GM12873 (cell line): ENCODE results near the gene GNA12.

Experiments used
- TF ChIP-seq, protein P1 (sequence below): IDR thresholded peaks from 2 replicates; pipeline ENCODE4 v1.5.1; 2012; ENCODE audit warnings: low read depth, mild to moderate bottlenecking, moderate library complexity, low read length, control low read depth; ENCODE audit not compliant: insufficient read depth; ENCODE audit errors: missing control alignments

Gene GNA12

GRCh38 chr7:2791390-2791789 is 52.7 kb downstream of the GNA12 start:
- TF ChIP-seq, protein P1, sequence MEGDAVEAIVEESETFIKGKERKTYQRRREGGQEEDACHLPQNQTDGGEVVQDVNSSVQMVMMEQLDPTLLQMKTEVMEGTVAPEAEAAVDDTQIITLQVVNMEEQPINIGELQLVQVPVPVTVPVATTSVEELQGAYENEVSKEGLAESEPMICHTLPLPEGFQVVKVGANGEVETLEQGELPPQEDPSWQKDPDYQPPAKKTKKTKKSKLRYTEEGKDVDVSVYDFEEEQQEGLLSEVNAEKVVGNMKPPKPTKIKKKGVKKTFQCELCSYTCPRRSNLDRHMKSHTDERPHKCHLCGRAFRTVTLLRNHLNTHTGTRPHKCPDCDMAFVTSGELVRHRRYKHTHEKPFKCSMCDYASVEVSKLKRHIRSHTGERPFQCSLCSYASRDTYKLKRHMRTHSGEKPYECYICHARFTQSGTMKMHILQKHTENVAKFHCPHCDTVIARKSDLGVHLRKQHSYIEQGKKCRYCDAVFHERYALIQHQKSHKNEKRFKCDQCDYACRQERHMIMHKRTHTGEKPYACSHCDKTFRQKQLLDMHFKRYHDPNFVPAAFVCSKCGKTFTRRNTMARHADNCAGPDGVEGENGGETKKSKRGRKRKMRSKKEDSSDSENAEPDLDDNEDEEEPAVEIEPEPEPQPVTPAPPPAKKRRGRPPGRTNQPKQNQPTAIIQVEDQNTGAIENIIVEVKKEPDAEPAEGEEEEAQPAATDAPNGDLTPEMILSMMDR = no peak

DNA sequence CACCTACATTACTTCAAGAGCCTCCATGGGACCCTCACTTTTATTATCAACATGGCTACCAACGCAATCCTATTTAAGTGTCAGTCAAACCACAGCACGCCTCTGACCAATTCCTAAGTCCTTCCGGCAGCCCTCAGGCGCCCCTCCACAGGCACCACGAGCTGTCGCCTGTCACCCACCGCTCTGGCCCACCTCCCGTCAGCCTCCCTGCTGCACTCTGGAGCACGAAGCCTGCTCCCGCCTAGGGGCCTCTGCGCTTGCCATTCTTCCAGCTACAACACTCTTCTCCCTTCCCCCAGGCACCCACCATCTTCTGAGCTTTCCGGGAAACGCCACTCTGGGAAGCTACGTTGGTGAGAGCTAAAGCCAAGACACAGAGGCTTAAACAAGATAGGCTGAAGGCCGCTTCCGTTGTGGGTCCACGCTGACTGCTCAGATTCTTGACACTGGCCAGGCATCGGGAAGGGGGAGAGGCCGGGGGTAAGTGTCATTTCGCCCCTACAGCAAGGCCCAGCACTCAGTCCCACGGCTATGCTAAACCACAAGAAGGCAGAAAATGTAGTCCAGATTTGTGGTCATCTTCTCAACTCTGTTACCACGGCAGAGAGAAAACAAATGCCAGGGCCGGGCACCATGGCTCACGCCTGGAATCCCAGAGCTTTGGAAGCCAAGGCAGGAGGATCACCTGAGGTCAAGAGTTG is 56.7 kb downstream of the GNA12 start:
- TF ChIP-seq, protein P1 = no peak

DNA sequence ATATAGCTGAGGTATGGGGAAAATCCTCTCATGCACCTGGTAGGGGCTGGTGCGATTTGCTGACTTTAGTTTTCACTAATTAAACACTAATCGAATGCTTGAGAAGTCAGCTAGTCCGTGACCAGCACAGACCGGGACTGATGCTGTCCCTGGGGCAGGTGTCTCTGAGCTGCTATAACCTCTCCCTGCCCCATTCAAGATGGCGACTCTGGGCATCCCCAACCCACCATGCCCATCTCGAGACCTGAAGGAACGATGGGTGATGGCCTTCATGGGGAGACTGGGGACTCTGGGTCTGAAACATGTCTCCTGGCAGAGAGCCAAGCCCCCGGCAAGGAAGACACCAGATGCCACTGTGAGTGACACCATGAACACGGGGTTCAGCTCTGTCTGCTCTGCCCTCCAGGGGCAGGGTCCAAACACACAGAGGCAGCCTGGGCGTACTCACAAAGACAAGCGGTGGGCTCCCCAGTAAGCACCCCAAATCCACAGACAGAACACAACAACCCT is 57.4 kb downstream of the GNA12 start:
- TF ChIP-seq, protein P1 = no peak

DNA sequence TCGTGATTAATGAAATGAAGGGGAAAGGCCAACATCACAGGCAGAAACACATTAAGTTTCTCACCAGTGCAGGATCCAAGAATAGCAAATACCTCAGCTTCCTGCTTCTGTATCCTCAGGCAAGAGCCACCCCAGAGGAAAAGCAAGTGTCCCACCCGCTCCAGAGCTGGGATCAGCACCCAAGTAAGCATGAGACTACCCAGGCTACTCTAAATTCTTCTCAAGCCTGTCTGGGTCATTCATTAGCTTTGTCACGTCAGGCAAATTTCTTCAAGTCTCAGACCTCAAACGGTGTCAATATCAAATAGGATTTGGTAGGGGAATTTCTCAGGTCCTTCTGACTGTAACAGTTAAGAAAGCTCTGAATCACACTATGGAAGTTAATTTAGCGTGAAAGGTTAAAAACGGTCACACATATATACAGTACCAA is 59.0 kb downstream of the GNA12 start:
- TF ChIP-seq, protein P1 = no peak

- TF ChIP-seq, protein P1 = no peak
Measured at GRCh38 chr7:2782565-2782964, 61.5 kb downstream of the GNA12 start.

GRCh38 chr7:2782121-2782520 is 62.0 kb downstream of the GNA12 start:
- TF ChIP-seq, protein P1 = no peak

DNA sequence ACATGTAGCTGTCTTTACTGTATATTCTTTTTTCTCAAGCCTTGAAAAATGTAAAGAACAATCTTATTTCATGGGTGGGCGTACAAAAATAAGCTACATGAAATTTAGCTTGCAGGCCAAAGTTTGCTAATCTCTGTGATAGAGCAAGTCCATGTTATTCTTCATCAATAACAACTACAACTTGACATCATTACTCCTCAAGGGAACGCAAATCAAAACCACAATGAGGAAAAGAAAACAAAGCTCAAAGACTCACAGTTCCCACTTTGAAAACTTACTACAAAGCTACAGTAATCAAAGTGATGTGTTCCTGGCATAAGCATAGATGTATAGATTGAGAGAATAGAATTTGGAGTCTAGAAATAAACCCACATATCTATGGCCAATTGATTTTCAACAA is 62.5 kb downstream of the GNA12 start:
- TF ChIP-seq, protein P1 = no peak
